Neural cell (in vitro differentiated cells): ENCODE measurements around the gene BMPR1B. TPM values are rescaled to one million over a fixed set of nuclear protein-coding genes. Genes with fewer than 3 reads are reported as not detected.

Experiments
- H2AFZ ChIP-seq: fragments of 200-600, 300-800 bp; sonication (generic), shearing (Covaris generic); 2 replicates; pipeline ENCODE4 v1.6.0; 2014; ENCODE audit warnings: low read depth, mild to moderate bottlenecking, antibody characterized with exemption, low read length, moderate library complexity
- H3F3A ChIP-seq: fragments of 200-600 bp; shearing (Covaris generic); 2 replicates; pipeline ENCODE4 v1.6.1; 2016; ENCODE audit warnings: mild to moderate bottlenecking, moderate library complexity, mixed read lengths, antibody characterized with exemption, low read length; ENCODE audit not compliant: insufficient read depth, poor library complexity, severe bottlenecking
- H3K27ac ChIP-seq: fragments of 200-600, 300-800 bp; sonication (generic), shearing (Covaris generic); 2 replicates; pipeline ENCODE4 v1.5.1; 2014; ENCODE audit warnings: mild to moderate bottlenecking, low read length, moderate library complexity
- H3K27me3 ChIP-seq: fragments of 300-800, 200-600 bp; sonication (generic), shearing (Covaris generic); 2 replicates; pipeline ENCODE4 v1.6.0; 2014; ENCODE audit warnings: mild to moderate bottlenecking, low read depth, low read length, moderate library complexity; ENCODE audit not compliant: insufficient read depth
- H3K36me3 ChIP-seq: fragments of 300-800, 200-600 bp; sonication (generic), shearing (Covaris generic); 2 replicates; pipeline ENCODE4 v1.5.1; 2014; ENCODE audit warnings: mild to moderate bottlenecking, antibody characterized with exemption, low read length, moderate library complexity; ENCODE audit not compliant: insufficient read depth
- H3K4me2 ChIP-seq: fragments of 300-800, 200-600 bp; sonication (generic), shearing (Covaris generic); 2 replicates; pipeline ENCODE4 v1.6.0; 2014; ENCODE audit warnings: mild to moderate bottlenecking, low read length
- H3K4me3 ChIP-seq: fragments of 300-800, 200-600 bp; sonication (generic), shearing (Covaris generic); 2 replicates; pipeline ENCODE4 v1.5.1; 2014; ENCODE audit warnings: mild to moderate bottlenecking, low read length, moderate library complexity
- H3K79me2 ChIP-seq: fragments of 200-600 bp; shearing (Covaris generic); replicated peaks from 2 replicates; pipeline ENCODE4 v1.6.0; 2014; ENCODE audit warnings: mild to moderate bottlenecking, low read length, moderate library complexity; ENCODE audit not compliant: insufficient read depth
- H3K9ac ChIP-seq: fragments of 300-800, 200-600 bp; sonication (generic), shearing (Covaris generic); 2 replicates; pipeline ENCODE4 v1.6.1; 2016; ENCODE audit warnings: mild to moderate bottlenecking, low read length, mixed read lengths
- H3K9me2 ChIP-seq: fragments of 200-600 bp; shearing (Covaris generic); 2 replicates; pipeline ENCODE4 v1.6.1; 2016; ENCODE audit warnings: mild to moderate bottlenecking, low read length, mixed read lengths; ENCODE audit not compliant: insufficient read depth
- H3K9me3 ChIP-seq: fragments of 200-600, 300-800 bp; sonication (generic), shearing (Covaris generic); 2 replicates; pipeline ENCODE4 v1.6.1; 2016; ENCODE audit warnings: mild to moderate bottlenecking, mixed run types, low read length, moderate library complexity, mixed read lengths
- H4K20me1 ChIP-seq: fragments of 200-600 bp; shearing (Covaris generic); 2 replicates; pipeline ENCODE4 v1.6.1; 2016; ENCODE audit warnings: mild to moderate bottlenecking, mixed run types; ENCODE audit not compliant: insufficient read depth
- EP300 ChIP-seq: fragments of 450-650 bp; conservative IDR thresholded peaks from 2 replicates; pipeline ENCODE4 v1.6.1; 2014; ENCODE audit warnings: antibody characterized with exemption, mild to moderate bottlenecking, moderate library complexity; ENCODE audit not compliant: poor library complexity, severe bottlenecking
- EZH2 ChIP-seq: fragments of 200-600, 300-800 bp; shearing (Covaris generic), sonication (generic); IDR thresholded peaks from 2 replicates; pipeline ENCODE4 v1.6.1; 2014; ENCODE audit warnings: antibody characterized with exemption, low read length, borderline replicate concordance, mild to moderate bottlenecking; ENCODE audit not compliant: insufficient read depth, poor library complexity, severe bottlenecking
- MXI1 ChIP-seq: fragments of 450-650 bp; conservative IDR thresholded peaks from 2 replicates; pipeline ENCODE4 v1.6.1; 2014; ENCODE audit warnings: antibody characterized with exemption, mild to moderate bottlenecking; ENCODE audit not compliant: poor library complexity, severe bottlenecking
- POLR2AphosphoS5 ChIP-seq: IDR thresholded peaks from 2 replicates; pipeline ENCODE4 v1.6.1; 2012
- RAD21 ChIP-seq: fragments of 450-650 bp; conservative IDR thresholded peaks from 2 replicates; pipeline ENCODE4 v1.6.1; 2014; ENCODE audit warnings: antibody characterized with exemption, mild to moderate bottlenecking, moderate library complexity
- SMC3 ChIP-seq: fragments of 450-650 bp; conservative IDR thresholded peaks from 2 replicates; pipeline ENCODE4 v1.6.1; 2014; ENCODE audit warnings: antibody characterized with exemption, mild to moderate bottlenecking, moderate library complexity; ENCODE audit not compliant: poor library complexity
- TAF1 ChIP-seq: IDR thresholded peaks from 2 replicates; pipeline ENCODE4 v1.6.1; 2012; ENCODE audit warnings: low read depth
- polyA plus RNA-seq: library from polyadenylated mRNA; depleted of rRNA; stranded (reverse); fragments of >200 nt; gene quantifications from 2 replicates; pipeline ENCODE4 v1.2.3, GENCODE V29; 2014
- TF ChIP-seq, protein P1 (sequence below): IDR thresholded peaks from 2 replicates; pipeline ENCODE4 v1.6.1; 2012; ENCODE audit warnings: borderline replicate concordance
- TF ChIP-seq, protein P2 (sequence below): fragments of 450-650 bp; IDR thresholded peaks from 2 replicates; pipeline ENCODE4 v1.5.1; 2014; ENCODE audit warnings: antibody characterized with exemption, mild to moderate bottlenecking, moderate library complexity; ENCODE audit not compliant: poor library complexity, severe bottlenecking

BMPR1B gene
- polyA plus RNA-seq, 1 donor from 2014 or later: 1.6 TPM

- TF ChIP-seq, protein P1, sequence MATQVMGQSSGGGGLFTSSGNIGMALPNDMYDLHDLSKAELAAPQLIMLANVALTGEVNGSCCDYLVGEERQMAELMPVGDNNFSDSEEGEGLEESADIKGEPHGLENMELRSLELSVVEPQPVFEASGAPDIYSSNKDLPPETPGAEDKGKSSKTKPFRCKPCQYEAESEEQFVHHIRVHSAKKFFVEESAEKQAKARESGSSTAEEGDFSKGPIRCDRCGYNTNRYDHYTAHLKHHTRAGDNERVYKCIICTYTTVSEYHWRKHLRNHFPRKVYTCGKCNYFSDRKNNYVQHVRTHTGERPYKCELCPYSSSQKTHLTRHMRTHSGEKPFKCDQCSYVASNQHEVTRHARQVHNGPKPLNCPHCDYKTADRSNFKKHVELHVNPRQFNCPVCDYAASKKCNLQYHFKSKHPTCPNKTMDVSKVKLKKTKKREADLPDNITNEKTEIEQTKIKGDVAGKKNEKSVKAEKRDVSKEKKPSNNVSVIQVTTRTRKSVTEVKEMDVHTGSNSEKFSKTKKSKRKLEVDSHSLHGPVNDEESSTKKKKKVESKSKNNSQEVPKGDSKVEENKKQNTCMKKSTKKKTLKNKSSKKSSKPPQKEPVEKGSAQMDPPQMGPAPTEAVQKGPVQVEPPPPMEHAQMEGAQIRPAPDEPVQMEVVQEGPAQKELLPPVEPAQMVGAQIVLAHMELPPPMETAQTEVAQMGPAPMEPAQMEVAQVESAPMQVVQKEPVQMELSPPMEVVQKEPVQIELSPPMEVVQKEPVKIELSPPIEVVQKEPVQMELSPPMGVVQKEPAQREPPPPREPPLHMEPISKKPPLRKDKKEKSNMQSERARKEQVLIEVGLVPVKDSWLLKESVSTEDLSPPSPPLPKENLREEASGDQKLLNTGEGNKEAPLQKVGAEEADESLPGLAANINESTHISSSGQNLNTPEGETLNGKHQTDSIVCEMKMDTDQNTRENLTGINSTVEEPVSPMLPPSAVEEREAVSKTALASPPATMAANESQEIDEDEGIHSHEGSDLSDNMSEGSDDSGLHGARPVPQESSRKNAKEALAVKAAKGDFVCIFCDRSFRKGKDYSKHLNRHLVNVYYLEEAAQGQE: no peak
- TF ChIP-seq POLR2AphosphoS5 (no peak), EP300 (no peak), EZH2 (no peak), RAD21 (no peak), MXI1 (no peak), SMC3 (no peak), TAF1 (no peak)
- TF ChIP-seq, protein P2, sequence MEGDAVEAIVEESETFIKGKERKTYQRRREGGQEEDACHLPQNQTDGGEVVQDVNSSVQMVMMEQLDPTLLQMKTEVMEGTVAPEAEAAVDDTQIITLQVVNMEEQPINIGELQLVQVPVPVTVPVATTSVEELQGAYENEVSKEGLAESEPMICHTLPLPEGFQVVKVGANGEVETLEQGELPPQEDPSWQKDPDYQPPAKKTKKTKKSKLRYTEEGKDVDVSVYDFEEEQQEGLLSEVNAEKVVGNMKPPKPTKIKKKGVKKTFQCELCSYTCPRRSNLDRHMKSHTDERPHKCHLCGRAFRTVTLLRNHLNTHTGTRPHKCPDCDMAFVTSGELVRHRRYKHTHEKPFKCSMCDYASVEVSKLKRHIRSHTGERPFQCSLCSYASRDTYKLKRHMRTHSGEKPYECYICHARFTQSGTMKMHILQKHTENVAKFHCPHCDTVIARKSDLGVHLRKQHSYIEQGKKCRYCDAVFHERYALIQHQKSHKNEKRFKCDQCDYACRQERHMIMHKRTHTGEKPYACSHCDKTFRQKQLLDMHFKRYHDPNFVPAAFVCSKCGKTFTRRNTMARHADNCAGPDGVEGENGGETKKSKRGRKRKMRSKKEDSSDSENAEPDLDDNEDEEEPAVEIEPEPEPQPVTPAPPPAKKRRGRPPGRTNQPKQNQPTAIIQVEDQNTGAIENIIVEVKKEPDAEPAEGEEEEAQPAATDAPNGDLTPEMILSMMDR: no peak
- Histone ChIP-seq H3K36me3 (no peaks in the 10 kb centered on the region), H4K20me1 (no peaks in the 10 kb centered on the region), H3K27ac (no peak overlapping the region), H3K79me2 (no peaks in the 10 kb centered on the region), H3K4me3 (no peak overlapping the region), H3K4me2 (no peak overlapping the region), H3K9me3 (no peaks in the 10 kb centered on the region), H3K27me3 (no peaks in the 10 kb centered on the region), H3K9ac (no peak overlapping the region), H2AFZ (no peak overlapping the region), H3F3A (no peaks in the 10 kb centered on the region), H3K9me2 (no peaks in the 10 kb centered on the region)
These were observed 400.9 kb downstream of the BMPR1B start for GRCh38 chr4:95158626-95159025.

DNA sequence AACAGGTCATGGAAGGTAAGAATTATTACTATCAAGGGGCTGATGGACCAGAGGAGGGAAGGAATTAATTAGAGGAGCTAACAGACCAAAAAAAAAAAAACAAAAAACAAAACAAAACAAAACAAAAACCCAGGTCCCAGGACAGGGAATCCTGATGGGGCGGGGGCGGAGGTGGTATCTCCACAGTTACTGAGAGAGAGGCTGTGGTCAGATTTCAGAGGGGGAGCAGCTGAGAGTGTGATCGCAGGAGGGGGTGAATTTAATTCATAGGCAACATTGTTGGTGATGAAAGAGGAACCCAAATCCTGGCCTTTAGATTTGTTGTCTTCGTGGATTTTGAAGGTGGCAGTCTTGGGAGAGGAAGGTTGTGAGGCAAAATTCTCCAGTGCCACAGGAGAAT lies 401.6 kb downstream of the BMPR1B start:
- H3K79me2 ChIP-seq: no peaks in the 10 kb centered on the region
- H3K27me3 ChIP-seq: no peaks in the 10 kb centered on the region
- no peaks in the 10 kb centered on the region for H3K9me3 ChIP-seq
- H3K4me2 ChIP-seq: no peak overlapping the region
- H3K36me3 ChIP-seq: no peaks in the 10 kb centered on the region
- no peaks in the 10 kb centered on the region for H4K20me1 ChIP-seq
- H3F3A ChIP-seq: no peaks in the 10 kb centered on the region
- no peak overlapping the region for H3K4me3 ChIP-seq
- H3K9me2 ChIP-seq: no peaks in the 10 kb centered on the region
- H2AFZ ChIP-seq: no peak overlapping the region
- TF ChIP-seq EP300 (no peak), MXI1 (no peak)
- H3K27ac ChIP-seq: no peak overlapping the region
- no peak overlapping the region for H3K9ac ChIP-seq
